IgD-negative memory B cell (primary cell): Measurements from ENCODE around the gene EZH2. TPM values are rescaled to one million over a fixed set of nuclear protein-coding genes. Genes with fewer than 3 reads are reported as not detected.

ENCODE experiments used
- H3K27ac Mint-ChIP-seq, 3 donors: one replicate each; pipeline ENCODE4 v1.8.0; 2020 to 2022; ENCODE audit warnings: mild to moderate bottlenecking in 3 of 3, mixed read lengths in 3 of 3, moderate library complexity in 1 of 3
- H3K27me3 Mint-ChIP-seq: one replicate; pipeline ENCODE4 v1.8.0; 2021; ENCODE audit warnings: mixed read lengths
- H3K36me3 Mint-ChIP-seq: one replicate; pipeline ENCODE4 v1.8.0; 2020; ENCODE audit warnings: mild to moderate bottlenecking, mixed read lengths
- H3K4me1 Mint-ChIP-seq, 3 donors: one replicate each; pipeline ENCODE4 v1.8.0; 2020 to 2022; ENCODE audit warnings: mixed read lengths in 3 of 3, mild to moderate bottlenecking in 1 of 3
- H3K4me3 Mint-ChIP-seq, 4 donors: one replicate each; pipeline ENCODE4 v1.8.0; 2020 to 2022; ENCODE audit warnings: mild to moderate bottlenecking in 4 of 4, mixed read lengths in 4 of 4, moderate library complexity in 3 of 4
- H3K9me3 Mint-ChIP-seq, 3 donors: one replicate each; pipeline ENCODE4 v1.8.0; 2020 to 2021; ENCODE audit warnings: mixed read lengths in 3 of 3, mild to moderate bottlenecking in 1 of 3
- polyA plus RNA-seq: library from polyadenylated mRNA; unstranded; fragments of 300-500 nt; fragmentation: Illumina TruSeq; gene quantifications from one replicate; pipeline ENCODE4 v1.2.3, GENCODE V29; 2021

Gene EZH2
- polyA plus RNA-seq, 1 donor from 2014 or later: 2.6 TPM

GRCh38 chr7:148824864-148825263 is 59.2 kb downstream of the EZH2 start:
- Mint-ChIP-seq H3K4me1 (no peaks in the 10 kb centered on the region), H3K36me3 (peaks cover 2% of the 10 kb centered on the region)

GRCh38 chr7:148821422-148821821 is 62.7 kb downstream of the EZH2 start:
- Mint-ChIP-seq H3K27me3 (no peaks in the 10 kb centered on the region), H3K4me1 (no peaks in the 10 kb centered on the region), H3K9me3 (no peaks in the 10 kb centered on the region), H3K36me3 (peaks cover 2% of the 10 kb centered on the region), H3K27ac (no peak overlapping the region), H3K4me3 (no peak overlapping the region)

More at GRCh38 chr7:148824864-148825263, 59.2 kb downstream of the EZH2 start:
- H3K4me3 Mint-ChIP-seq: no peak overlapping the region
- H3K27ac Mint-ChIP-seq: no peak overlapping the region
- H3K27me3 Mint-ChIP-seq: no peaks in the 10 kb centered on the region
- H3K9me3 Mint-ChIP-seq: no peaks in the 10 kb centered on the region

DNA sequence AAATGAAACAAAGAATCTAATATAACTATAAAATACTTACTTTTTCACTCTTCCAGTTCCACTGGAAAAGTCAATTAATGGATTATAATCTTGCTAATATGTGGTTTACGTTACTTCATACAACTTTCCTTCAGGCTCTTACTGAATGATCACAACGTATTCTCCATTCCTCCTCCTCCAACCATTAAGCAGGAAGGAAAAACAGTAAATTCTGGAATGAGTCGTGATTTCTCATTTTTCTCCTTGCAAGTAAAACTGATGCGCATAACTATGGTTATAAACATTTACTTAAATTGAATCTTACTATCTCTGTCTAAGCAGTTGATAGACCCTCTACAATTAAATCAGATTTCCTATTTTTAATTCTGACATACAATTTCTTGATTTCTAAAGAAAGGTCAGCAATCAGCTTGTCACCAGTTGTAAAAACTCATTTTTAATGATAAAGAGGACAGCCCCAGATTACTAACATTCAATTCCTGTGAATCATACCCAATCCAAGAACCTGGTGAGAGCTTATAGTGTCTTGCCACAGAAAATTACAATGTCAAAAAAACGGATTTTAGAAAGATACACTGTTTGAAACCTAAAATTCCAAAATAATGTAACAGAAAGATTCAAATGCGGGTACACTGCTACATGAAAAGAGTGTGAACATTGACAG is 64.3 kb downstream of the EZH2 start:
- H3K36me3 Mint-ChIP-seq: peaks cover 2% of the 10 kb centered on the region
- H3K27me3 Mint-ChIP-seq: no peaks in the 10 kb centered on the region
- no peak overlapping the region for H3K27ac Mint-ChIP-seq
- H3K4me1 Mint-ChIP-seq: peaks cover 0 to 7% (median 2%) of the 10 kb centered on the region in 3 donors
- no peak overlapping the region for H3K4me3 Mint-ChIP-seq
- H3K9me3 Mint-ChIP-seq: no peaks in the 10 kb centered on the region

DNA sequence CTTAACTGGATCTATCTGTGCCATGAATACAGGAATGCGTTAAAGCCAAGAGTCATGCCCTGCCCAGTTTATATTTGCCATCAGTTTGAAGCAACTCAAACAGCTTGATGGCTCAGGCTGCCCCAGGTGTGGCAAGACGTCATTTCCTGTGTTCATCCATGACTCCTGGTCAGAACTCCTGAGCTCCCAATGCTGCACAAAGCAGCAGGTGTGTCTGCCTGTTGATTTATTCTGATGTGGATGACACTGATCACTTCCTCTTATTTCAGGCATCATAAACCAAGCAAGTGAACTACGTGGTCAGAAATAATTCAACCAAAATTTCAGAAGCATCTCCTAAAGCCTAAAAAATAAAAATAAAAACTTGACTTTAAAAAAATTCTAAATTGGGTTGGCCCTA is 68.5 kb downstream of the EZH2 start:
- Mint-ChIP-seq H3K27ac (no peak overlapping the region), H3K9me3 (no peaks in the 10 kb centered on the region), H3K36me3 (peaks cover 3% of the 10 kb centered on the region), H3K4me3 (no peak overlapping the region), H3K4me1 (peaks cover 9 to 19% (median 19%) of the 10 kb centered on the region in 3 donors), H3K27me3 (no peaks in the 10 kb centered on the region)

- Mint-ChIP-seq H3K4me3 (no peak overlapping the region), H3K27ac (no peak overlapping the region), H3K9me3 (no peaks in the 10 kb centered on the region), H3K27me3 (no peaks in the 10 kb centered on the region), H3K4me1 (peaks cover 9 to 19% (median 19%) of the 10 kb centered on the region in 3 donors), H3K36me3 (peaks cover 3% of the 10 kb centered on the region)
Measured at GRCh38 chr7:148814922-148815559, 69.0 kb downstream of the EZH2 start.

GRCh38 chr7:148813890-148814289 is 70.2 kb downstream of the EZH2 start:
- peaks cover 3% of the 10 kb centered on the region for H3K36me3 Mint-ChIP-seq
- no peaks in the 10 kb centered on the region for H3K27me3 Mint-ChIP-seq
- H3K4me3 Mint-ChIP-seq: no peak overlapping the region
- no peak overlapping the region for H3K27ac Mint-ChIP-seq
- peaks cover 9 to 19% (median 19%) of the 10 kb centered on the region in 3 donors for H3K4me1 Mint-ChIP-seq
- H3K9me3 Mint-ChIP-seq: no peaks in the 10 kb centered on the region

DNA sequence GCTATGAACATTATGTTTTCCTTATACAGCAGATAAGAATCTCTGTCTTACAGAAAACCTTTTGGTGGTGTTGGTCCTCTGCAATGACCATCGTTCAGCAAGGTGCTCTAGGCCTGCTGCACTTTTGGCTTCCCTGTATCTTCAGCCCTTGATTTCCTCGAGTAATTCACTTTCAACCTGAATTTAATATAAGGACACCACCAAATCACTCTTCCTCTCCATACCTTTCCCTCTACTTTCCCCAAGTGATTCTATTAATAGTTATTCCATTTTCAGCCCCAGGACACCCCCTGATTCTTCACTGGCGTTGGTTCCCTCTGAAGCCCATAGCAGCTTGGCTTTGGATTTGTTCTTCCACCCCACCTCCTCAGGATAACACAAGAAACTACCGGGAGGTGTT is 72.2 kb downstream of the EZH2 start:
- Mint-ChIP-seq H3K27me3 (no peaks in the 10 kb centered on the region), H3K9me3 (no peaks in the 10 kb centered on the region), H3K27ac (no peak overlapping the region), H3K4me3 (no peak overlapping the region), H3K36me3 (peaks cover 3% of the 10 kb centered on the region), H3K4me1 (peaks cover 9 to 19% (median 19%) of the 10 kb centered on the region in 3 donors)

GRCh38 chr7:148809856-148810255 is 74.2 kb downstream of the EZH2 start:
- Mint-ChIP-seq H3K4me3 (no peak overlapping the region), H3K27me3 (no peaks in the 10 kb centered on the region), H3K36me3 (peaks cover 5% of the 10 kb centered on the region), H3K27ac (peak overlapping the region in 1 of 3 donors; percentile 53), H3K4me1 (peaks cover 7 to 19% (median 13%) of the 10 kb centered on the region in 3 donors), H3K9me3 (no peaks in the 10 kb centered on the region)

- Mint-ChIP-seq H3K4me3 (no peak overlapping the region), H3K27ac (no peak overlapping the region), H3K27me3 (no peaks in the 10 kb centered on the region), H3K36me3 (peaks cover 7% of the 10 kb centered on the region), H3K9me3 (no peaks in the 10 kb centered on the region), H3K4me1 (peaks cover 3 to 6% (median 4%) of the 10 kb centered on the region in 3 donors)
Measured at GRCh38 chr7:148807436-148807835, 76.7 kb downstream of the EZH2 start.

DNA sequence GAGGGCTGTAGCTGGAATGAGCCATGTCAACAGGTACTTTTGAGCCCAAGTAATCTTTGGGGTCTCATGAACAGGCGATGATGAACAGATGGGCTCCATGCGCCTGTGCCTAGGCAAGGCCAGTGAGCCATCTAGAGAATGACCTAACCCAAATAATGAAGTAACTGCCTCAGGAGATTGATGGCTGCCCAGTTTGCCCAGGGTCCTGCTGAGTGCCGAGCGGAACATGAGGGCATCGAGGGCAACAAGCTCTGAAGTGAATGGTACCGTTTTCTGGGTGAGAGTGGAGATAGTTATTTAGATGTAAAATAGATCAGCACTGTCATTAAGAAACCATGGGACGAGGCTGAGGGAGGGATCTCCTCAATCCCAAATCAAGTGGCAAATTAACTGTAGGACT is 77.9 kb downstream of the EZH2 start:
- Mint-ChIP-seq H3K4me1 (no peaks in the 10 kb centered on the region), H3K4me3 (no peak overlapping the region), H3K27ac (no peak overlapping the region), H3K27me3 (no peaks in the 10 kb centered on the region), H3K9me3 (no peaks in the 10 kb centered on the region), H3K36me3 (peaks cover 5% of the 10 kb centered on the region)

DNA sequence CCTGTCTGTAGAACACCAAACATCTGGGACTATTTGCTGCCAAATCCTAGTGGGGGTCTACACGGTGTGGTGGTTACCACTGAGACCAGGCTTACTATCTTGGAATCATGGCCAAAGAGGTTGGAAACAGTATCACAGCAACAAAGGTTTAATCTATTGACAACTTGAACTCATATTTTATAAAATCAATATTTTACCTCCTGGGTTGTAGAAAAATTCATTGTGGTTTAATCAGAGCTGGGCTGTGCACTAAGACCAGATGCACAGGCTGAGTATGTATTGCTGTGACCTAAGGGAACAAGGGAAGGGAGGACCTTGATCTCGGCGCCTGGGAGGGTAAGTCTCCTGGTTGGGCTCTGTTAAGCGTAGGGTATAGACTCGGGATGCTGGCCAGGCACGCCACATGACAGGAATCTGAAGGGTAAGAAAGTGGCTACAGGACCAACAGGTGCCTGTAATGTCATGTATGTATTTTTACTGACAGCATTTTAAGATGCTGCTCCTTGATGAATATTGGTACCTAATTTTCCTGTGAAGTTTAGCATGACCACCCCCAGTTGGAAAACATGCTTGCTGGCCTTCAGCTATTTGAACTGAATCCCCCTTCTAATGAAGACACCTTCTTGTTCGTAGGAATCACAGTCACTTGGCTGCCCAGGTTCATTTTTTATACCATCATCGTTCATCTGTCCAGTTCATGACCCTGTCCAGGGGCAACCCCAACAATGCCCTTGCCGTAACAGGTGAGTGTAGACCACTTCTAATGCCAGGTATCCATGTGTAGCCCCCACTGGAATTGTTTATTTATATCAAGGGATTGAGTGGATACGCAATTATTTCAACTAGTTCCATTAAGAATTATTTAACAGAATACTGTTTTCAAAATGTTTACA is 79.5 kb downstream of the EZH2 start:
- peaks cover 9% of the 10 kb centered on the region for H3K36me3 Mint-ChIP-seq
- no peaks in the 10 kb centered on the region for H3K9me3 Mint-ChIP-seq
- H3K4me1 Mint-ChIP-seq: no peaks in the 10 kb centered on the region
- no peak overlapping the region for H3K27ac Mint-ChIP-seq
- H3K4me3 Mint-ChIP-seq: no peak overlapping the region
- no peaks in the 10 kb centered on the region for H3K27me3 Mint-ChIP-seq

DNA sequence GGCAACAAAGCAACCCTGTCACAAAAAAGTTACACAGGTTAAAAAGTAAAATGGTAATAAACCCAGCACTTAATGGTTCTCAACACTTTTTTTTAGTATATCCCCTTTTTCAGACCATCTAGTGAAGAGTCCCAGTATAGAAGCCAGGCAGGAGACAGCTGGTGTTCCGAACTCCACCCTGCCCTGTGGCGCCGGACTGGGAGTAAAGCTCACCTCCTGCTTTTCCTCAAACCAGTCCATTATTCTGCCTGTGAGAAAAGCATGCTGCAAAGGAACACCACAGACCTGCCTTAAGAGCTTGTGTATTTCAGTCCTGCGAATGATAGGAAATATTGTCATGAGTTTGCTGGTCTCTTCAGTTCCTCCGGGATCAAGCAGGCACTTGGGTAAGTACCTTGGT is 81.0 kb downstream of the EZH2 start:
- no peaks in the 10 kb centered on the region for H3K4me1 Mint-ChIP-seq
- H3K36me3 Mint-ChIP-seq: peaks cover 13% of the 10 kb centered on the region
- no peaks in the 10 kb centered on the region for H3K27me3 Mint-ChIP-seq
- no peak overlapping the region for H3K4me3 Mint-ChIP-seq
- H3K9me3 Mint-ChIP-seq: no peaks in the 10 kb centered on the region
- H3K27ac Mint-ChIP-seq: no peak overlapping the region

GRCh38 chr7:148802101-148802493 is 82.0 kb downstream of the EZH2 start:
- H3K36me3 Mint-ChIP-seq: peaks cover 13% of the 10 kb centered on the region
- H3K27me3 Mint-ChIP-seq: no peaks in the 10 kb centered on the region
- H3K9me3 Mint-ChIP-seq: no peaks in the 10 kb centered on the region
- H3K27ac Mint-ChIP-seq: no peak overlapping the region
- H3K4me1 Mint-ChIP-seq: no peaks in the 10 kb centered on the region
- no peak overlapping the region for H3K4me3 Mint-ChIP-seq

DNA sequence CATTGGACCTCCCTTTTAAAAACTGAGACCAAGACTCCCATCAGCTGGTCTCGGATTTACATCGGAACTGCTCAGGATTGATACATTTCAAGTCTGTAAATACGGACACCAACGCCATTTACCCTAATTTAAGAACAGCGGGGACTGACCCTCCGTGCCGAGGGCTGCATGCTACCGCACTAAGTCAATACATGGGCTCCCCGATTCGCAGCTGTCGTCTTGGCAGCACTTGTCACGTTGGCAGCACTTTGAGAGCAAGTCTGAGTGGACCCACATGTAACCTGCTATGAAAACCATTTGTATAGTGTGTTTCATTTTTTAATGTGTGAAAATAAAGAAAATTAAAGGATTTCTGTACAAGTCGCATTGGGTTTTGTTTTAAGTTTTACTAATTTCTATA is 83.4 kb downstream of the EZH2 start:
- no peaks in the 10 kb centered on the region for H3K9me3 Mint-ChIP-seq
- H3K27me3 Mint-ChIP-seq: no peaks in the 10 kb centered on the region
- peaks cover 10% of the 10 kb centered on the region for H3K36me3 Mint-ChIP-seq
- no peak overlapping the region for H3K4me3 Mint-ChIP-seq
- no peaks in the 10 kb centered on the region for H3K4me1 Mint-ChIP-seq
- H3K27ac Mint-ChIP-seq: no peak overlapping the region

- H3K9me3 Mint-ChIP-seq: no peaks in the 10 kb centered on the region
- H3K4me1 Mint-ChIP-seq: no peaks in the 10 kb centered on the region
- no peaks in the 10 kb centered on the region for H3K27me3 Mint-ChIP-seq
- H3K27ac Mint-ChIP-seq: peak overlapping the region in 1 of 3 donors; percentile 65
- H3K4me3 Mint-ChIP-seq: no peak overlapping the region
- H3K36me3 Mint-ChIP-seq: peaks cover 10% of the 10 kb centered on the region
Measured at GRCh38 chr7:148799893-148800555, 84.1 kb downstream of the EZH2 start.
